OCI-LY3 (cell line): Measurements from ENCODE around the gene CYP4F12.

Source experiments
- H2AFZ ChIP-seq: fragments of 200-600, 300-600 bp; shearing (Covaris generic); 2 replicates; pipeline ENCODE4 v1.6.0; 2014; ENCODE audit warnings: antibody characterized with exemption, low read depth, low read length
- H3K27ac ChIP-seq: fragments of 200-600, 300-600 bp; sonication (generic); 2 replicates; pipeline ENCODE4 v1.5.1; 2014; ENCODE audit warnings: mild to moderate bottlenecking, low read length, moderate library complexity, mixed read lengths
- H3K27me3 ChIP-seq: fragments of 200-600, 300-600 bp; sonication (generic); 2 replicates; pipeline ENCODE4 v1.6.1; 2014; ENCODE audit warnings: low read depth, low read length, mixed read lengths
- H3K36me3 ChIP-seq: fragments of 200-600, 300-600 bp; sonication (generic); replicated peaks from 2 replicates; pipeline ENCODE3; 2014; ENCODE audit warnings: low read depth, low read length, mixed read lengths
- H3K4me1 ChIP-seq: fragments of 300-600, 200-600 bp; sonication (generic); 2 replicates; pipeline ENCODE4 v1.6.1; 2014; ENCODE audit warnings: low read length, mixed read lengths
- H3K4me2 ChIP-seq: fragments of 200-600, 300-600 bp; sonication (generic); 2 replicates; pipeline ENCODE4 v1.6.1; 2014; ENCODE audit warnings: low read length, mixed read lengths
- H3K4me3 ChIP-seq: fragments of 300-600, 200-600 bp; sonication (generic); 2 replicates; pipeline ENCODE4 v1.5.1; 2014; ENCODE audit warnings: antibody characterized with exemption, mild to moderate bottlenecking, low read length, moderate library complexity
- H3K79me2 ChIP-seq: fragments of 300-600, 200-600 bp; shearing (Covaris generic); 2 replicates; pipeline ENCODE4 v1.6.1; 2014; ENCODE audit warnings: mild to moderate bottlenecking, low read length, mixed read lengths
- H3K9ac ChIP-seq: fragments of 300-600, 200-600 bp; shearing (Covaris generic); 2 replicates; pipeline ENCODE4 v1.6.0; 2014; ENCODE audit warnings: mild to moderate bottlenecking, low read length, moderate library complexity
- H3K9me3 ChIP-seq: fragments of 200-600, 300-600 bp; shearing (Covaris generic); 2 replicates; pipeline ENCODE4 v1.6.1; 2014; ENCODE audit warnings: low read length, mixed read lengths; ENCODE audit not compliant: insufficient read depth
- H4K20me1 ChIP-seq: fragments of 200-600, 300-600 bp; sonication (generic); 2 replicates; pipeline ENCODE4 v1.6.1; 2016; ENCODE audit warnings: low read length, mixed read lengths; ENCODE audit not compliant: insufficient read depth
- EZH2phosphoT487 ChIP-seq: fragments of 200-600 bp; shearing (Covaris generic); IDR thresholded peaks from 2 replicates; pipeline ENCODE4 v1.6.1; 2018; ENCODE audit warnings: antibody characterized with exemption, mixed run types, low read depth
- TF ChIP-seq, protein P1 (sequence below): fragments of 200-600, 300-600 bp; sonication (generic); IDR thresholded peaks from 2 replicates; pipeline ENCODE4 v1.5.1; 2014; ENCODE audit warnings: antibody characterized with exemption, low read length, low read depth

The CYP4F12 gene

DNA sequence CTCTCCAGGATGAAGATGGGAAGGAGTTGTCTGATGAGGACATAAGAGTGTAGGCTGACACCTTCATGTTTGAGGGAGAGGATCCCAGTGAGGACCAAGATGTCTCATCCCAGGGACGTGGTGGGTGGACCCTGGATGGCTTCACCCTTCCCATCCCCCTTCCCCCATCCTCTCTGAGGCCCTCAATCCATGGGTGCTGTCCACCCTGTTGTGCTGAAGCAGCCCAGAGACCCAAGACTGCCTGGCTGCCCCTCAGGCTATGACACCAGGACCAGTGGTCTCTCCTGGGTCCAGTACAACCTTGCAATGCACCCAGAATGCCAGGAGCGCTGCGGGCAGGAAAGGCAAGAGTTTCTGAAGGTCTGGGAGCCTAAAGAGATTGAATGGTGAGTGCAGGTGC is 3.4 kb upstream of the CYP4F12 start:
- H3K4me3 ChIP-seq: no peak overlapping the region
- H3K9me3 ChIP-seq: no peaks in the 10 kb centered on the region
- H3K27ac ChIP-seq: no peak overlapping the region
- H2AFZ ChIP-seq: no peak overlapping the region
- H3K79me2 ChIP-seq: no peaks in the 10 kb centered on the region
- no peak overlapping the region for H3K4me2 ChIP-seq
- no peaks in the 10 kb centered on the region for H3K36me3 ChIP-seq
- TF ChIP-seq, protein P1, sequence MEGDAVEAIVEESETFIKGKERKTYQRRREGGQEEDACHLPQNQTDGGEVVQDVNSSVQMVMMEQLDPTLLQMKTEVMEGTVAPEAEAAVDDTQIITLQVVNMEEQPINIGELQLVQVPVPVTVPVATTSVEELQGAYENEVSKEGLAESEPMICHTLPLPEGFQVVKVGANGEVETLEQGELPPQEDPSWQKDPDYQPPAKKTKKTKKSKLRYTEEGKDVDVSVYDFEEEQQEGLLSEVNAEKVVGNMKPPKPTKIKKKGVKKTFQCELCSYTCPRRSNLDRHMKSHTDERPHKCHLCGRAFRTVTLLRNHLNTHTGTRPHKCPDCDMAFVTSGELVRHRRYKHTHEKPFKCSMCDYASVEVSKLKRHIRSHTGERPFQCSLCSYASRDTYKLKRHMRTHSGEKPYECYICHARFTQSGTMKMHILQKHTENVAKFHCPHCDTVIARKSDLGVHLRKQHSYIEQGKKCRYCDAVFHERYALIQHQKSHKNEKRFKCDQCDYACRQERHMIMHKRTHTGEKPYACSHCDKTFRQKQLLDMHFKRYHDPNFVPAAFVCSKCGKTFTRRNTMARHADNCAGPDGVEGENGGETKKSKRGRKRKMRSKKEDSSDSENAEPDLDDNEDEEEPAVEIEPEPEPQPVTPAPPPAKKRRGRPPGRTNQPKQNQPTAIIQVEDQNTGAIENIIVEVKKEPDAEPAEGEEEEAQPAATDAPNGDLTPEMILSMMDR: no peak
- no peak for TF ChIP-seq EZH2phosphoT487
- no peaks in the 10 kb centered on the region for H3K4me1 ChIP-seq
- H3K9ac ChIP-seq: no peak overlapping the region
- H4K20me1 ChIP-seq: no peaks in the 10 kb centered on the region
- H3K27me3 ChIP-seq: peaks cover 12% of the 10 kb centered on the region; the same call in 1 of the 2 replicates

DNA sequence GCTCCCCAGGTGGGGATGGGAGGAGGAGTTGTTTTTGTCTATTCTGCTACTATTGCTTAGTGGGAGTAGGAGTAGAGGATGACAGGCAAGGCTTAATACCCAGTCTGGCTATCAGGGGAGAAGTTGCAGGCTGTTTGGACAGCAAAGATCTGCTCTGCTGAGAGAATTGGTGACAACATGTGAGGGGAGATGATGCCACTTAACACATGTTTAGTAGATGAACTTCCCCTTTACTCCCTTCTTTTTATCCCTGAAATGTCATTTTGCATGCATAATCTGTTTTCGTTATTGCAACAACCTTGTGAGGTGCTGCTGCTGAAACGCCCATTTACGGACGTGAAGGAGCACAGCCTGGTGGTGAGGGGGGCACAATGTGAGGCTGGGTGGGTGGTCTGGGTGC is 3.0 kb upstream of the CYP4F12 start:
- Histone ChIP-seq H3K79me2 (no peaks in the 10 kb centered on the region), H3K36me3 (no peaks in the 10 kb centered on the region), H3K4me3 (no peak overlapping the region), H3K27ac (no peak overlapping the region), H3K9me3 (no peaks in the 10 kb centered on the region), H3K9ac (no peak overlapping the region), H3K4me1 (no peaks in the 10 kb centered on the region), H3K4me2 (no peak overlapping the region), H3K27me3 (peaks cover 11% of the 10 kb centered on the region; the same call in 1 of the 2 replicates), H2AFZ (no peak overlapping the region), H4K20me1 (no peaks in the 10 kb centered on the region)
- TF ChIP-seq, protein P1: no peak
- no peak for TF ChIP-seq EZH2phosphoT487

- no peak overlapping the region for H3K4me3 ChIP-seq
- no peaks in the 10 kb centered on the region for H3K36me3 ChIP-seq
- no peaks in the 10 kb centered on the region for H3K4me1 ChIP-seq
- no peak overlapping the region for H3K9ac ChIP-seq
- H3K27me3 ChIP-seq: no peaks in the 10 kb centered on the region
- no peak overlapping the region for H3K4me2 ChIP-seq
- no peak for TF ChIP-seq EZH2phosphoT487
- TF ChIP-seq, protein P1: no peak
- H3K27ac ChIP-seq: no peak overlapping the region
- no peaks in the 10 kb centered on the region for H3K9me3 ChIP-seq
- H2AFZ ChIP-seq: no peak overlapping the region
- no peaks in the 10 kb centered on the region for H3K79me2 ChIP-seq
- no peaks in the 10 kb centered on the region for H4K20me1 ChIP-seq
These were observed 1.6 kb upstream of the CYP4F12 start for GRCh38 chr19:15671237-15671821.

GRCh38 chr19:15671891-15672579 is 852 bp upstream of the CYP4F12 start:
- Histone ChIP-seq H3K27ac (no peak overlapping the region), H3K79me2 (no peaks in the 10 kb centered on the region), H3K9ac (no peak overlapping the region)

More at GRCh38 chr19:15671891-15672579, 852 bp upstream of the CYP4F12 start:
- Histone ChIP-seq H2AFZ (no peak overlapping the region), H3K9me3 (no peaks in the 10 kb centered on the region), H4K20me1 (no peaks in the 10 kb centered on the region), H3K4me1 (no peaks in the 10 kb centered on the region), H3K4me2 (no peak overlapping the region), H3K36me3 (no peaks in the 10 kb centered on the region), H3K4me3 (no peak overlapping the region), H3K27me3 (no peaks in the 10 kb centered on the region)
- TF ChIP-seq, protein P1: no peak
- TF ChIP-seq EZH2phosphoT487: no peak
